Hepatocyte (in vitro differentiated cells): ENCODE measurements around the gene HNRNPA2B1. TPM values are rescaled to one million over a fixed set of nuclear protein-coding genes. Genes with fewer than 3 reads are reported as not detected.

ENCODE experiments used
- DNase-seq: peaks from one replicate; pipeline ENCODE4 v3.0.0-alpha.2; 2016; ENCODE audit warnings: low spot score
- H2AFZ ChIP-seq: fragments of 200-600 bp; sonication (generic); 2 replicates; pipeline ENCODE4 v1.6.0; 2016; ENCODE audit warnings: antibody characterized with exemption, mild to moderate bottlenecking
- H3K27ac ChIP-seq: fragments of 200-600 bp; sonication (generic); 2 replicates; pipeline ENCODE4 v1.5.1; 2016; ENCODE audit warnings: mild to moderate bottlenecking
- H3K27me3 ChIP-seq: fragments of 200-600 bp; sonication (generic); 2 replicates; pipeline ENCODE4 v1.6.1; 2016
- H3K36me3 ChIP-seq: fragments of 200-600 bp; sonication (generic); replicated peaks from 2 replicates; pipeline ENCODE4 v1.5.1; 2016; ENCODE audit warnings: low read depth; ENCODE audit not compliant: insufficient read depth
- H3K4me1 ChIP-seq: fragments of 200-600 bp; sonication (generic); 2 replicates; pipeline ENCODE4 v1.5.1; 2016; ENCODE audit warnings: mild to moderate bottlenecking, moderate library complexity; ENCODE audit not compliant: insufficient read depth
- H3K4me2 ChIP-seq: fragments of 200-600 bp; sonication (generic); 2 replicates; pipeline ENCODE4 v1.6.0; 2016
- H3K4me3 ChIP-seq: fragments of 200-600 bp; sonication (generic); 2 replicates; pipeline ENCODE4 v1.5.1; 2016; ENCODE audit warnings: mild to moderate bottlenecking
- H3K79me2 ChIP-seq: fragments of 200-600 bp; sonication (generic); 2 replicates; pipeline ENCODE4 v1.6.0; 2017; ENCODE audit warnings: mild to moderate bottlenecking
- H3K9me2 ChIP-seq: fragments of 200-600 bp; sonication (generic); replicated peaks from 2 replicates; pipeline ENCODE4 v1.6.0; 2017; ENCODE audit warnings: mild to moderate bottlenecking; ENCODE audit not compliant: insufficient read depth
- H3K9me3 ChIP-seq: fragments of 200-600 bp; sonication (generic); 2 replicates; pipeline ENCODE4 v1.5.1; 2016; ENCODE audit warnings: low read depth, mild to moderate bottlenecking
- H4K20me1 ChIP-seq: fragments of 200-600 bp; sonication (generic); 2 replicates; pipeline ENCODE4 v1.6.0; 2016; ENCODE audit warnings: mild to moderate bottlenecking; ENCODE audit not compliant: insufficient read depth, poor library complexity, severe bottlenecking
- CTCF ChIP-seq: fragments of 200-600 bp; sonication (generic); IDR thresholded peaks from 2 replicates; pipeline ENCODE4 v1.5.1; 2016; ENCODE audit warnings: antibody characterized with exemption, mild to moderate bottlenecking; ENCODE audit not compliant: poor library complexity
- EZH2 ChIP-seq: fragments of 200-600 bp; sonication (generic); IDR thresholded peaks from 2 replicates; pipeline ENCODE4 v1.6.1; 2016; ENCODE audit warnings: antibody characterized with exemption, mild to moderate bottlenecking, borderline replicate concordance
- EZH2phosphoT487 ChIP-seq: fragments of 200-600 bp; sonication (generic); IDR thresholded peaks from one replicate; pipeline ENCODE4 v1.6.1; 2018; ENCODE audit warnings: antibody characterized with exemption, mild to moderate bottlenecking, low read depth, moderate library complexity; ENCODE audit not compliant: unreplicated experiment, severe bottlenecking
- WGBS: methylation state at CpG from one replicate; pipeline ENCODE4 v1.1.6; 2016; ENCODE audit warnings: low lambda C conversion rate; ENCODE audit errors: missing lambda C conversion rate; 5-methylcytosine and 5-hydroxymethylcytosine counted together
- polyA plus RNA-seq: library from polyadenylated mRNA; unstranded; fragments of >200 nt; fragmentation: Nextera tagmentation; extraction: Ambion mirVana; gene quantifications from 2 replicates; pipeline ENCODE4 v1.2.1, GENCODE V29; 2016
- total RNA-seq: library from RNA; depleted of rRNA; stranded (reverse); fragments of >200 nt; gene quantifications from 2 replicates; pipeline ENCODE4 v1.2.3, GENCODE V29; 2014

Gene HNRNPA2B1
- total and polyA plus RNA-seq, 2 experiments from 2014 or later = 193 to 553 TPM

- H4K20me1 ChIP-seq = no peaks in the 10 kb centered on the region
- no peak overlapping the region for H3K4me2 ChIP-seq
- H3K9me2 ChIP-seq = no peaks in the 10 kb centered on the region
- no peak overlapping the region for H3K27ac ChIP-seq
- 98% methylated on average over 2 of the region's 2 CpGs for WGBS
- TF ChIP-seq CTCF (no peak), EZH2 (no peak), EZH2phosphoT487 (no peak)
- H3K4me1 ChIP-seq = peaks cover 12% of the 10 kb centered on the region
- no peak overlapping the region for H3K4me3 ChIP-seq
- H3K9me3 ChIP-seq = no peaks in the 10 kb centered on the region
- DNase-seq = no peak
- H3K79me2 ChIP-seq = peaks cover 10% of the 10 kb centered on the region
- H2AFZ ChIP-seq = no peak overlapping the region
- no peaks in the 10 kb centered on the region for H3K36me3 ChIP-seq
- H3K27me3 ChIP-seq = no peaks in the 10 kb centered on the region
These were observed 38.1 kb downstream of the HNRNPA2B1 start for GRCh38 chr7:26162431-26162830.

DNA sequence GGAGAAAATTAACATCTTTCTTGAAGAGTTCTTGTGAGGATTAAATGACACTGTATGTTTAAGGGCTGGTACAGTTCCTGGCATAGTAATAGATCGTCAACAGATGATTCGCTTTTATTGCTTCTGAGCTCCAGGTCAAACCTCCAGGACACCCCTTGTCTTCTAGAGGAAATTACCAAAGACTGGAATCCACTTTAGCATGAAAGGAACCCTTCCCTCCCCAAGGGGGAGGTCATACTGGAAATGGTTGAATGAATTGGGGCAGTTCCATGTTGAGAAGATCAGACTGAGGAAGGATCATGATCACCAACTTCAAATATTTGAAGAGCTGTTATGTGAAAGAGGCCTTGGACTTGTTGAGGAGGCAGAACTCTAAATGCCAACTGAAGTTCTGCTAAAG, 39.6 kb downstream of the HNRNPA2B1 start:
- Histone ChIP-seq H3K4me1 (peaks cover 16% of the 10 kb centered on the region), H3K27ac (no peak overlapping the region), H2AFZ (no peak overlapping the region), H3K79me2 (peaks cover 19% of the 10 kb centered on the region), H3K9me2 (no peaks in the 10 kb centered on the region), H4K20me1 (no peaks in the 10 kb centered on the region), H3K27me3 (no peaks in the 10 kb centered on the region), H3K4me3 (no peak overlapping the region), H3K4me2 (no peak overlapping the region), H3K36me3 (no peaks in the 10 kb centered on the region), H3K9me3 (no peaks in the 10 kb centered on the region)
- 94% methylated on average over 2 of the region's 2 CpGs for WGBS
- TF ChIP-seq EZH2 (no peak), CTCF (no peak), EZH2phosphoT487 (no peak)
- DNase-seq = no peak

DNA sequence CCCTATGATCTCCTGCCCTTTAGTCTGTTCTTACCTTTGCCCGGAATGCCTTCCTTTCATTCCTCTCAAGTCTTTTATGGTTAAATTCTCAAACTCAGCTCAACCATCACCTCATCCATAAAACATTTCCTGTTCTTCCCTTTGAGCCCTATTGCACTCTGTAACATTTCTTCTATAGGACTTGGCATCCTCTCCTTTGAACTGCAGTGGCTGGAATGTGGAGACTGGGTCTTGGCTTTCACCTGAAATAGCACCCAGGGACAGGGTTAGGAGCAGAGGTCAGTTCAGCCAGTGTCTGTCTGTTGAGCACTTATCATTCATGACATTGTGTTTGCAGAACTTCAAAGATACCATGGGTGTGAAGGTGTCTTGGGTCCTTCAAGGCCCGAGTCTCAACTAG, 41.3 kb downstream of the HNRNPA2B1 start:
- Histone ChIP-seq H3K4me3 (no peak overlapping the region), H3K27me3 (peaks cover 1% of the 10 kb centered on the region), H3K4me1 (peaks cover 20% of the 10 kb centered on the region), H3K9me2 (no peaks in the 10 kb centered on the region), H3K79me2 (peaks cover 34% of the 10 kb centered on the region), H4K20me1 (no peaks in the 10 kb centered on the region), H2AFZ (no peak overlapping the region), H3K9me3 (no peaks in the 10 kb centered on the region), H3K27ac (peak overlapping the region; percentile 44), H3K4me2 (no peak overlapping the region), H3K36me3 (no peaks in the 10 kb centered on the region)
- no peak for DNase-seq
- TF ChIP-seq CTCF = no peak
- WGBS = 54% methylated on average over 2 of the region's 2 CpGs

- Histone ChIP-seq H3K4me2 (no peak overlapping the region), H3K9me3 (no peaks in the 10 kb centered on the region), H3K27me3 (peaks cover 15% of the 10 kb centered on the region), H3K4me3 (no peak overlapping the region), H3K36me3 (no peaks in the 10 kb centered on the region), H3K4me1 (peaks cover 25% of the 10 kb centered on the region), H2AFZ (no peak overlapping the region), H3K9me2 (no peaks in the 10 kb centered on the region), H3K79me2 (peaks cover 42% of the 10 kb centered on the region), H3K27ac (no peak overlapping the region), H4K20me1 (no peaks in the 10 kb centered on the region)
- WGBS = 72% methylated on average over 4 of the region's 4 CpGs
- DNase-seq = no peak
- TF ChIP-seq EZH2phosphoT487 (no peak), EZH2 (no peak), CTCF (no peak)
These were observed 42.9 kb downstream of the HNRNPA2B1 start for GRCh38 chr7:26157520-26158105.
